Type B pancreatic cell (in vitro differentiated cells): ENCODE measurements around the gene NFASC. TPM values are rescaled to one million over a fixed set of nuclear protein-coding genes. Genes with fewer than 3 reads are reported as not detected.

Experiments used
- DNase-seq: peaks from one replicate; pipeline ENCODE4 v3.0.0; 2021; ENCODE audit warnings: mixed read lengths; ENCODE audit not compliant: unreplicated experiment; ENCODE audit errors: extremely low spot score
- H3K27ac Mint-ChIP-seq: 2 replicates; pipeline ENCODE4 v1.8.0; 2021; ENCODE audit warnings: mild to moderate bottlenecking, mixed read lengths
- H3K27me3 Mint-ChIP-seq: 2 replicates; pipeline ENCODE4 v1.8.0; 2021; ENCODE audit warnings: mixed read lengths
- H3K36me3 Mint-ChIP-seq: 2 replicates; pipeline ENCODE4 v1.8.0; 2021; ENCODE audit warnings: mixed read lengths
- H3K4me1 Mint-ChIP-seq: one replicate; pipeline ENCODE4 v1.8.0; 2021; ENCODE audit warnings: mixed read lengths; ENCODE audit not compliant: unreplicated experiment
- H3K4me3 Mint-ChIP-seq: 2 replicates; pipeline ENCODE4 v1.8.0; 2021; ENCODE audit warnings: mild to moderate bottlenecking, mixed read lengths
- H3K9me3 Mint-ChIP-seq: 2 replicates; pipeline ENCODE4 v1.8.0; 2021; ENCODE audit warnings: mixed read lengths
- total RNA-seq: library from RNA; stranded (reverse); gene quantifications from 2 replicates; pipeline ENCODE4 v1.2.1, GENCODE V29; 2021; ENCODE audit warnings: low replicate concordance
- TF ChIP-seq, protein P1 (sequence below): fragments of 200-600 bp; sonication (generic); conservative IDR thresholded peaks from 2 replicates; pipeline ENCODE4 v1.5.0; 2021; ENCODE audit warnings: antibody characterized with exemption, mild to moderate bottlenecking

NFASC gene
- total RNA-seq, 1 donor from 2014 or later, result 16.4 TPM

DNA sequence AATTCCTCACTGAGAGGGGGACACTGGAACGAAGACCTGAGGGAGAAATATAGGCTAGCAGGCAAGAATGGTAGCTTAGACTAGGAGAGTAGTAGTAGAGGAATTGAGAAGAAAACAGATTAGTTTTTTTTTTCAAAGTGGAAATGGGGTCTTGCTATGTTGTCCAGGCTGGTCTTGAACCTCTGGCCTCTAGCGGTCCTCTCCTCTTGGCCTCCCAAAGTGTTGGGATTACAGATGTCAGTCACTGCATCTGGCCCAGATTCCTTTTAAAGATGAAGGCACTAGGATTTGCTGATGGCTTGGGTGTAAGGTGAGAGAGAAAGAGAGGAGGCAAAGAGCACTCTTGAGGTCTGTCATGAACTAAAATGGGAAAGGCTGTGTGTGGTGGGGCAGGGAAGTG is 30.1 kb downstream of the NFASC start:
- no peaks in the 10 kb centered on the region for H3K9me3 Mint-ChIP-seq
- TF ChIP-seq, protein P1, sequence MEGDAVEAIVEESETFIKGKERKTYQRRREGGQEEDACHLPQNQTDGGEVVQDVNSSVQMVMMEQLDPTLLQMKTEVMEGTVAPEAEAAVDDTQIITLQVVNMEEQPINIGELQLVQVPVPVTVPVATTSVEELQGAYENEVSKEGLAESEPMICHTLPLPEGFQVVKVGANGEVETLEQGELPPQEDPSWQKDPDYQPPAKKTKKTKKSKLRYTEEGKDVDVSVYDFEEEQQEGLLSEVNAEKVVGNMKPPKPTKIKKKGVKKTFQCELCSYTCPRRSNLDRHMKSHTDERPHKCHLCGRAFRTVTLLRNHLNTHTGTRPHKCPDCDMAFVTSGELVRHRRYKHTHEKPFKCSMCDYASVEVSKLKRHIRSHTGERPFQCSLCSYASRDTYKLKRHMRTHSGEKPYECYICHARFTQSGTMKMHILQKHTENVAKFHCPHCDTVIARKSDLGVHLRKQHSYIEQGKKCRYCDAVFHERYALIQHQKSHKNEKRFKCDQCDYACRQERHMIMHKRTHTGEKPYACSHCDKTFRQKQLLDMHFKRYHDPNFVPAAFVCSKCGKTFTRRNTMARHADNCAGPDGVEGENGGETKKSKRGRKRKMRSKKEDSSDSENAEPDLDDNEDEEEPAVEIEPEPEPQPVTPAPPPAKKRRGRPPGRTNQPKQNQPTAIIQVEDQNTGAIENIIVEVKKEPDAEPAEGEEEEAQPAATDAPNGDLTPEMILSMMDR, result no peak
- H3K4me3 Mint-ChIP-seq, result no peak overlapping the region
- H3K27ac Mint-ChIP-seq, result no peak overlapping the region
- H3K27me3 Mint-ChIP-seq, result peaks cover 75% of the 10 kb centered on the region
- DNase-seq, result no peak
- no peaks in the 10 kb centered on the region for H3K4me1 Mint-ChIP-seq
- H3K36me3 Mint-ChIP-seq, result no peaks in the 10 kb centered on the region

- TF ChIP-seq, protein P1, result no peak
- Mint-ChIP-seq H3K36me3 (no peaks in the 10 kb centered on the region), H3K27me3 (peaks cover 65% of the 10 kb centered on the region), H3K4me1 (no peaks in the 10 kb centered on the region), H3K27ac (no peak overlapping the region), H3K4me3 (no peak overlapping the region), H3K9me3 (no peaks in the 10 kb centered on the region)
- no peak for DNase-seq
These were observed 32.0 kb downstream of the NFASC start for GRCh38 chr1:204902671-204903070.

DNA sequence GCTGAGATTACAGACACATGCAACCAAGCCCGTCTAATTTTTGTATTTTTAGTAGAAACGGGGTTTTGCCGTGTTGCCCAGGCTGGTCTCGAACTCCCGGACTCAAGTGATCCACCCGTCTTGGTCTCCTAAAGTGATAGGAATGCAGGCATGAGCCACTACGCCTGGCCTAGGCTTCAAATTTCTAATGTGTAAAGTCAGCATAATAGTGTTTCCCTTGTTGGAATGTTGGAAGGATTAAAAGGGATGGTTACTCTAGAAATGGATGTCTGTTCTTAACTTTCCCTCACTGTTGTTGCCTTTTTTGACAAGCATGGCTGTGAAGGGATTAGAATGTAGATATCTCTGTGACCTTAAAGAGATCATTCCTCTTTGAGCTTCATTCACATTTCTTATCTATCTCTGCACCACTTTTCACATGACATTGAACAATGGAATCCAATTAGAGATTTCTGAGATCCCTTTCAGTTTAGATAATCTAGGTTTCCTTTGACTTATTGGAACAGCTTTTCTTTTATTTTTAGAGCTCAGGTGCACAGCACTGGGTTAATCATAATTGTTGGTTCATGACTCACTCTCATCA is 33.7 kb downstream of the NFASC start:
- DNase-seq, result no peak
- Mint-ChIP-seq H3K9me3 (no peaks in the 10 kb centered on the region), H3K4me3 (no peak overlapping the region), H3K36me3 (no peaks in the 10 kb centered on the region), H3K4me1 (no peaks in the 10 kb centered on the region), H3K27ac (no peak overlapping the region), H3K27me3 (peaks cover 61% of the 10 kb centered on the region)
- TF ChIP-seq, protein P1, result no peak

- no peak overlapping the region for H3K27ac Mint-ChIP-seq
- H3K4me1 Mint-ChIP-seq, result no peaks in the 10 kb centered on the region
- DNase-seq, result no peak
- no peaks in the 10 kb centered on the region for H3K36me3 Mint-ChIP-seq
- TF ChIP-seq, protein P1, result no peak
- no peak overlapping the region for H3K4me3 Mint-ChIP-seq
- no peaks in the 10 kb centered on the region for H3K9me3 Mint-ChIP-seq
- peaks cover 22% of the 10 kb centered on the region for H3K27me3 Mint-ChIP-seq
These were observed 38.4 kb downstream of the NFASC start for GRCh38 chr1:204909109-204909508.

GRCh38 chr1:204915861-204916495 is 45.3 kb downstream of the NFASC start:
- Mint-ChIP-seq H3K27ac (peak overlapping the region; percentile 69), H3K4me1 (no peaks in the 10 kb centered on the region), H3K27me3 (peaks cover 12% of the 10 kb centered on the region), H3K4me3 (peak overlapping the region; percentile 2), H3K36me3 (no peaks in the 10 kb centered on the region), H3K9me3 (peaks cover 7% of the 10 kb centered on the region)
- DNase-seq, result no peak
- TF ChIP-seq, protein P1, result no peak
